Astrocyte (in vitro differentiated cells and primary cell): Measurements from ENCODE around the gene RPUSD1. TPM values are rescaled to one million over a fixed set of nuclear protein-coding genes. Genes with fewer than 3 reads are reported as not detected.
"Not testable (repeated sequence)": the region's sequence is repeated elsewhere in the genome, so short reads cannot be mapped to it uniquely, and the experiment has no call there.

Experiments
- DNase-seq: peaks from one replicate; pipeline ENCODE4 v3.0.0-alpha.2; 2010; ENCODE audit warnings: low read depth
- FAIRE-seq: peaks from 2 replicates; lab custom pipeline; 2011; peaks lifted over from hg19 to GRCh38; lab: Jason Lieb, UNC
- H2AFZ ChIP-seq: 2 replicates; pipeline ENCODE4 v1.6.0; 2012; ENCODE audit warnings: low read depth, low read length, inconsistent platforms
- H3K27ac ChIP-seq: 2 replicates; pipeline ENCODE4 v1.5.1; 2011; ENCODE audit warnings: low read depth, low read length, inconsistent platforms
- H3K27me3 ChIP-seq: 2 replicates; pipeline ENCODE4 v1.6.0; 2011; ENCODE audit warnings: low read length, inconsistent platforms; ENCODE audit not compliant: insufficient read depth
- H3K36me3 ChIP-seq: 2 replicates; pipeline ENCODE4 v1.5.1; 2011; ENCODE audit warnings: low read length, inconsistent platforms; ENCODE audit not compliant: insufficient read depth
- H3K4me1 ChIP-seq: 2 replicates; pipeline ENCODE4 v1.5.1; 2011; ENCODE audit warnings: low read length, inconsistent platforms; ENCODE audit not compliant: insufficient read depth
- H3K4me2 ChIP-seq: 2 replicates; pipeline ENCODE4 v1.6.0; 2012; ENCODE audit warnings: low read length, inconsistent platforms
- H3K4me3 ChIP-seq: 2 replicates; pipeline ENCODE4 v1.5.1; 2011; ENCODE audit warnings: low read depth, mild to moderate bottlenecking, low read length, inconsistent platforms; ENCODE audit not compliant: insufficient read depth
- H3K79me2 ChIP-seq: 2 replicates; pipeline ENCODE4 v1.6.0; 2012; ENCODE audit warnings: mild to moderate bottlenecking, low read length, inconsistent platforms; ENCODE audit not compliant: insufficient read depth
- H3K9ac ChIP-seq: 2 replicates; pipeline ENCODE4 v1.6.0; 2012; ENCODE audit warnings: mild to moderate bottlenecking, low read length, inconsistent platforms
- H3K9me3 ChIP-seq: 2 replicates; pipeline ENCODE4 v1.5.1; 2012; ENCODE audit warnings: low read depth, mild to moderate bottlenecking, low read length, inconsistent platforms; ENCODE audit not compliant: insufficient read depth
- H4K20me1 ChIP-seq: 2 replicates; pipeline ENCODE4 v1.6.0; 2012; ENCODE audit warnings: low read length, inconsistent platforms; ENCODE audit not compliant: insufficient read depth
- H3K27ac Mint-ChIP-seq: one replicate; pipeline ENCODE4 v1.8.0; 2021; ENCODE audit warnings: mild to moderate bottlenecking, mixed read lengths; ENCODE audit not compliant: unreplicated experiment
- H3K27me3 Mint-ChIP-seq: one replicate; pipeline ENCODE4 v1.8.0; 2021; ENCODE audit warnings: low read depth, mixed read lengths; ENCODE audit not compliant: unreplicated experiment
- H3K36me3 Mint-ChIP-seq: one replicate; pipeline ENCODE4 v1.8.0; 2021; ENCODE audit warnings: low read depth, mixed read lengths; ENCODE audit not compliant: unreplicated experiment
- H3K4me1 Mint-ChIP-seq: one replicate; pipeline ENCODE4 v1.8.0; 2021; ENCODE audit warnings: low read depth, mixed read lengths; ENCODE audit not compliant: unreplicated experiment
- H3K4me3 Mint-ChIP-seq: one replicate; pipeline ENCODE4 v1.8.0; 2021; ENCODE audit warnings: mild to moderate bottlenecking, moderate library complexity, mixed read lengths; ENCODE audit not compliant: unreplicated experiment
- H3K9me3 Mint-ChIP-seq: one replicate; pipeline ENCODE4 v1.8.0; 2021; ENCODE audit warnings: mild to moderate bottlenecking, mixed read lengths; ENCODE audit not compliant: unreplicated experiment
- CTCF ChIP-seq: IDR thresholded peaks from 2 replicates; pipeline ENCODE4 v1.5.1; 2011; ENCODE audit warnings: low read depth, mild to moderate bottlenecking, inconsistent platforms, low read length, moderate library complexity; ENCODE audit not compliant: insufficient read depth
- EZH2 ChIP-seq: IDR thresholded peaks from 2 replicates; pipeline ENCODE4 v1.6.1; 2012; ENCODE audit warnings: mild to moderate bottlenecking, low read length, inconsistent platforms; ENCODE audit not compliant: insufficient read depth
- total RNA-seq: library from RNA; stranded (reverse); gene quantifications from 2 replicates; pipeline ENCODE4 v1.2.1, GENCODE V29; 2021

The RPUSD1 gene
- total RNA-seq, 1 donor from 2014 or later = 28.8 TPM

GRCh38 chr16:777826-778225, 10.4 kb downstream of the RPUSD1 start:
- DNase-seq (peak; percentile 14), FAIRE-seq (no peak)
- no peaks in the 10 kb centered on the region for H4K20me1 ChIP-seq
- TF ChIP-seq EZH2 (no peak), CTCF (no peak)
- no peaks in the 10 kb centered on the region for H3K36me3 ChIP-seq
- no peaks in the 10 kb centered on the region for H3K9me3 ChIP-seq
- peaks cover 10% of the 10 kb centered on the region for H3K4me1 ChIP-seq
- no peaks in the 10 kb centered on the region for H3K9me3 Mint-ChIP-seq
- H3K79me2 ChIP-seq = no peaks in the 10 kb centered on the region
- H3K27me3 Mint-ChIP-seq = peaks cover 9% of the 10 kb centered on the region
- no peak overlapping the region for H3K4me3 ChIP-seq
- H3K4me2 ChIP-seq = peak overlapping the region; percentile 57
- H2AFZ ChIP-seq = peak overlapping the region; percentile 64
- no peak overlapping the region for H3K27ac Mint-ChIP-seq
- peak overlapping the region; percentile 64 for H3K4me3 Mint-ChIP-seq
- no peaks in the 10 kb centered on the region for H3K36me3 Mint-ChIP-seq
- H3K4me1 Mint-ChIP-seq = peaks cover 4% of the 10 kb centered on the region
- H3K9ac ChIP-seq = peak overlapping the region; percentile 12
- H3K27me3 ChIP-seq = no peaks in the 10 kb centered on the region
- no peak overlapping the region for H3K27ac ChIP-seq

- FAIRE-seq (no peak), DNase-seq (no peak)
- no peaks in the 10 kb centered on the region for H3K27me3 ChIP-seq
- TF ChIP-seq EZH2 = no peak
- no peak for TF ChIP-seq CTCF
- H3K36me3 Mint-ChIP-seq = no peaks in the 10 kb centered on the region
- H3K27ac Mint-ChIP-seq = no peak overlapping the region
- H2AFZ ChIP-seq = no peak overlapping the region
- H3K9ac ChIP-seq = no peak overlapping the region
- H3K9me3 ChIP-seq = no peaks in the 10 kb centered on the region
- H4K20me1 ChIP-seq = no peaks in the 10 kb centered on the region
- no peak overlapping the region for H3K4me2 ChIP-seq
- no peak overlapping the region for H3K4me3 Mint-ChIP-seq
- no peaks in the 10 kb centered on the region for H3K9me3 Mint-ChIP-seq
- peaks cover 8% of the 10 kb centered on the region for H3K27me3 Mint-ChIP-seq
- H3K36me3 ChIP-seq = no peaks in the 10 kb centered on the region
- H3K27ac ChIP-seq = no peak overlapping the region
- H3K4me1 Mint-ChIP-seq = peaks cover 4% of the 10 kb centered on the region
- H3K4me3 ChIP-seq = no peak overlapping the region
- no peaks in the 10 kb centered on the region for H3K79me2 ChIP-seq
- H3K4me1 ChIP-seq = peaks cover 10% of the 10 kb centered on the region
Measured at GRCh38 chr16:776824-777223, 11.4 kb downstream of the RPUSD1 start.

GRCh38 chr16:776298-776697, 11.9 kb downstream of the RPUSD1 start:
- H3K27ac ChIP-seq, H4K20me1 ChIP-seq, H3K79me2 ChIP-seq, H2AFZ ChIP-seq, H3K9me3 Mint-ChIP-seq, H3K4me3 ChIP-seq, H3K4me1 ChIP-seq, H3K27me3 ChIP-seq, DNase-seq, FAIRE-seq, H3K4me3 Mint-ChIP-seq, H3K9me3 ChIP-seq, H3K36me3 Mint-ChIP-seq, H3K27me3 Mint-ChIP-seq, H3K36me3 ChIP-seq, H3K9ac ChIP-seq, H3K4me1 Mint-ChIP-seq, H3K27ac Mint-ChIP-seq, H3K4me2 ChIP-seq: not testable (repeated sequence)
